K562 treated with DMSO at 1 percent for 48 hours (cell line): ENCODE data around the gene PTP4A2. TPM values are rescaled to one million over a fixed set of nuclear protein-coding genes. Genes with fewer than 3 reads are reported as not detected.

Source experiments
- total RNA-seq: library from RNA; unstranded; fragments of 300-600 nt; gene quantifications from 2 replicates; pipeline ENCODE4 v1.2.3, GENCODE V29; 2022; ENCODE audit warnings: low replicate concordance; ENCODE audit errors: extremely low read depth

PTP4A2 gene
- 1,669 TPM in 1 of 2 replicates, not detected in the other for total RNA-seq

GRCh38 chr1:31938184-31938975, at the start of gene PTP4A2:
TSS of gene PTP4A2 (minus strand) at chr1:31938368. CDS start at chr1:31919065, 19,303 bp downstream.

Other genes with a start within 250 kb of the PTP4A2 start
- not detected in 2 replicates for gene COL16A1, start 234.4 kb downstream of the PTP4A2 start, total RNA-seq
- not detected in 2 replicates for gene ADGRB2, start 174.0 kb downstream of the PTP4A2 start, total RNA-seq
- not detected in 2 replicates for gene SPOCD1, start 122.3 kb downstream of the PTP4A2 start, total RNA-seq
- gene KHDRBS1, start 75.5 kb upstream of the PTP4A2 start, total RNA-seq, result not detected in 2 replicates
- gene TMEM39B, start 134.6 kb upstream of the PTP4A2 start, total RNA-seq, result not detected in 2 replicates
- not detected in 2 replicates for gene KPNA6, start 169.7 kb upstream of the PTP4A2 start, total RNA-seq
- gene TXLNA, start 241.3 kb upstream of the PTP4A2 start, total RNA-seq, result not detected in 2 replicates